Colonic mucosa (tissue), 4 donors: ENCODE results near the gene CNTN2. TPM values are rescaled to one million over a fixed set of nuclear protein-coding genes. Genes with fewer than 3 reads are reported as not detected.

Source experiments
- DNase-seq: peaks from one replicate; pipeline ENCODE4 v3.0.0-alpha.2; 2020
- H3K27ac ChIP-seq: fragments of 200-600 bp; one replicate; pipeline ENCODE4 v1.8.0; 2021
- H3K27me3 ChIP-seq: fragments of 200-600 bp; one replicate; pipeline ENCODE4 v1.8.0; 2021
- H3K36me3 ChIP-seq: fragments of 200-600 bp; one replicate; pipeline ENCODE4 v1.8.0; 2021
- H3K4me1 ChIP-seq: fragments of 200-600 bp; one replicate; pipeline ENCODE4 v1.8.0; 2021; ENCODE audit warnings: mild to moderate bottlenecking
- H3K4me3 ChIP-seq: fragments of 200-600 bp; one replicate; pipeline ENCODE4 v1.8.0; 2021
- H3K9ac ChIP-seq, 2 donors: one replicate each; pipeline ENCODE4 v1.7.0; 2013; ENCODE audit warnings: control low read depth in 2 of 2, low read depth in 2 of 2, low read length in 2 of 2
- H3K9me3 ChIP-seq: fragments of 200-600 bp; one replicate; pipeline ENCODE4 v1.8.0; 2021
- intact Hi-C: fragments of 100-400 bp; cut with DNase I; formaldehyde crosslinking; loops from one replicate; pipeline ENCODE4 v1.14.1; 2022
- total RNA-seq, 2 donors: library from RNA; stranded (reverse); fragmentation: NEBNext Ultra II Directional in 1 of 2; extraction: Animal tissue kit (Norgen Biotek cat#: 25700) in 1 of 2; gene quantifications; one replicate each; pipeline ENCODE4 v1.2.1, GENCODE V29; 2021
- TF ChIP-seq, protein P1 (sequence below): fragments of 200-600 bp; IDR thresholded peaks from one replicate; pipeline ENCODE4 v1.8.0; 2022; ENCODE audit warnings: antibody characterized with exemption, mild to moderate bottlenecking
- donor health status: healthy.
- donor health status: DM: no; HTN: no; CAD: no.
- donor health status: DM: no; HTN: no; CAD: no.

CNTN2 gene
- total RNA-seq, 2 donors from 2014 or later = 0.20 to 1.4 TPM

GRCh38 chr1:205067031-205067430 is 24.0 kb downstream of the CNTN2 start:
- intact Hi-C loops = no loop called here
- Histone ChIP-seq H3K36me3 (no peaks in the 10 kb centered on the region), H3K9me3 (no peaks in the 10 kb centered on the region), H3K9ac (no peak overlapping the region), H3K4me1 (no peaks in the 10 kb centered on the region), H3K27ac (no peak overlapping the region), H3K27me3 (no peaks in the 10 kb centered on the region), H3K4me3 (no peak overlapping the region)
- TF ChIP-seq, protein P1, sequence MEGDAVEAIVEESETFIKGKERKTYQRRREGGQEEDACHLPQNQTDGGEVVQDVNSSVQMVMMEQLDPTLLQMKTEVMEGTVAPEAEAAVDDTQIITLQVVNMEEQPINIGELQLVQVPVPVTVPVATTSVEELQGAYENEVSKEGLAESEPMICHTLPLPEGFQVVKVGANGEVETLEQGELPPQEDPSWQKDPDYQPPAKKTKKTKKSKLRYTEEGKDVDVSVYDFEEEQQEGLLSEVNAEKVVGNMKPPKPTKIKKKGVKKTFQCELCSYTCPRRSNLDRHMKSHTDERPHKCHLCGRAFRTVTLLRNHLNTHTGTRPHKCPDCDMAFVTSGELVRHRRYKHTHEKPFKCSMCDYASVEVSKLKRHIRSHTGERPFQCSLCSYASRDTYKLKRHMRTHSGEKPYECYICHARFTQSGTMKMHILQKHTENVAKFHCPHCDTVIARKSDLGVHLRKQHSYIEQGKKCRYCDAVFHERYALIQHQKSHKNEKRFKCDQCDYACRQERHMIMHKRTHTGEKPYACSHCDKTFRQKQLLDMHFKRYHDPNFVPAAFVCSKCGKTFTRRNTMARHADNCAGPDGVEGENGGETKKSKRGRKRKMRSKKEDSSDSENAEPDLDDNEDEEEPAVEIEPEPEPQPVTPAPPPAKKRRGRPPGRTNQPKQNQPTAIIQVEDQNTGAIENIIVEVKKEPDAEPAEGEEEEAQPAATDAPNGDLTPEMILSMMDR = no peak
- no peak for DNase-seq

DNA sequence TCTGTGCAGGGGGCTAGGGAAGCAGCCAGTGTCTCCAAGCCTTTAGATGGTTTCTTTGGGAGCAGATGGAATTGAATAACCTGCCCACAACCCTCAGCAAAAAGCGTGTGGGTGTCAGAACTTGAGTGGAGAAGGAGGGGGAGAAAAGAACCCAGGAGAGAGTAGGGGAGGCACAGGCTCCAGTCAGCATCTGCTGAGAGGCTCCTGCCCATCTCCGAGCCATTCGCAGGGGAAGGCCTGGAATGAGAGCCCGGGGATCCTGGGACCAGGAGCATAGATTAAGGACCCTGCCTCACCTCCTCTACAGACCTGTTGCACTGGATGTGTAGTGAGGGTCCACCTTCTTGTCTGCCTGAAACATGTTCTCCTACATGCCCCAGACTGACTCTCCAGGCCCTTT is 25.0 kb downstream of the CNTN2 start:
- intact Hi-C loops = no loop called here

DNA sequence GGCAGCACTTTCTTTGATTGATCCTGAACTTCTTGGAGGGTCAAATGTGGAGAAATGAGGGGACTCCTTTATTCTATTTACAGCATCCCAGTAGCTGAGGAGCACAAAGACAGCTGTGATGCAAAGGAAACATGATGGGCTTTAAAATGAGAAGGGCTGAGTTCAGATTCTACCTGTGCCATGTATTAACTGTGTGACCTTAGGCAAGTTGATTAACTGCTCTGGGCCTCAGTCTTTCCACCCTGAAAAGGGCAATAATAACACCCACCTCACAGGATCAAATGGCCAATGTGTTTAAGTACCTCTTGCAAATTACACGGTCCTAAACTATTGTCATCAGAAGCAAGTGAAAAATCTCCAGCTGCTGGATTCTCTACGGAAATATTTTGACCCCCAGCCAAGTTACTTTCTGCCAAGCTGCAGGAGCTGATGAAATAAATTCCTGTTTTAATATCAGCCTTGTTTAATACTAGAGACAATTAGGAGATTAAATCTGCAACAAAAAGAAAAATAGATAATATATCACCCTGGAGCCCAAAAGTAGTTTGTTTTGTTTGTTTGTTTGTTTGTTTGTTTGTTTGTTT is 25.5 kb downstream of the CNTN2 start:
- no peak for DNase-seq
- TF ChIP-seq, protein P1 = no peak
- Histone ChIP-seq H3K36me3 (no peaks in the 10 kb centered on the region), H3K27ac (no peak overlapping the region), H3K9me3 (no peaks in the 10 kb centered on the region), H3K4me3 (no peak overlapping the region), H3K9ac (no peak overlapping the region), H3K27me3 (no peaks in the 10 kb centered on the region), H3K4me1 (no peaks in the 10 kb centered on the region)
- intact Hi-C loops = no loop called here

More for the DNA sequence above, 25.0 kb downstream of the CNTN2 start:
- Histone ChIP-seq H3K4me3 (no peak overlapping the region), H3K36me3 (no peaks in the 10 kb centered on the region), H3K9me3 (no peaks in the 10 kb centered on the region), H3K27ac (no peak overlapping the region), H3K9ac (no peak overlapping the region), H3K27me3 (no peaks in the 10 kb centered on the region), H3K4me1 (no peaks in the 10 kb centered on the region)
- no peak for DNase-seq
- TF ChIP-seq, protein P1 = no peak

- DNase-seq = no peak
Observed at GRCh38 chr1:205069371-205070125, 26.5 kb downstream of the CNTN2 start.

GRCh38 chr1:205071028-205071409 is 28.0 kb downstream of the CNTN2 start:
- H3K9me3 ChIP-seq = no peaks in the 10 kb centered on the region
- H3K36me3 ChIP-seq = no peaks in the 10 kb centered on the region
- H3K27ac ChIP-seq = no peak overlapping the region
- no peaks in the 10 kb centered on the region for H3K27me3 ChIP-seq
- no peak overlapping the region for H3K4me3 ChIP-seq
- H3K4me1 ChIP-seq = no peaks in the 10 kb centered on the region
- H3K9ac ChIP-seq = no peak overlapping the region
- intact Hi-C loops = no loop called here
- TF ChIP-seq, protein P1 = no peak
- DNase-seq = no peak

More at GRCh38 chr1:205069371-205070125, 26.5 kb downstream of the CNTN2 start:
- intact Hi-C loops = no loop called here
- Histone ChIP-seq H3K9ac (no peak overlapping the region), H3K9me3 (no peaks in the 10 kb centered on the region), H3K4me3 (no peak overlapping the region), H3K4me1 (no peaks in the 10 kb centered on the region), H3K27me3 (no peaks in the 10 kb centered on the region), H3K27ac (no peak overlapping the region), H3K36me3 (no peaks in the 10 kb centered on the region)
- TF ChIP-seq, protein P1 = no peak
